ENCODE results near the gene OR1J4.

DNA sequence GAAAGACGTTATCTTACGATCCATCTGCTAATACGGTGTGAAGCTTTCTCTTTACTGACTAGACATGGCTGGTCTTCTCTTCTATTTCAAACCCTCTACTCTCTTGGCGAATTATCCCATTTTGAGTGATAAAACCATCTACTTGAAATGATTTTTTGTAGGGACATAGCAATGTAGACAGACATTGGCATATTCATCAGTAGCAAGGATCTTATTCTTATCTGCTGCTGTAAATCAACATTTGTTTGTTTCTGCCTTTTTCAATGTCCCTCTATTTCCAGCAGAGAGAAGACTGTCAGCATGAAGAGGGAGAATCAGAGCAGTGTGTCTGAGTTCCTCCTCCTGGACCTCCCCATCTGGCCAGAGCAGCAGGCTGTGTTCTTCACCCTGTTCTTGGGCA is at the start of gene OR1J4:
- no peak for TF ChIP-seq POLR2A (IDR thresholded peaks at IDR 0.05; ENCODE audit: low read depth, low read length)
- TF ChIP-seq TAF1 (IDR thresholded peaks at IDR 0.05; ENCODE audit: low read depth, low read length) = no peak
- TF ChIP-seq POLR2AphosphoS5 (IDR thresholded peaks at IDR 0.05; ENCODE audit: low read depth, low read length) = no peak
- TF ChIP-seq SPI1 (IDR thresholded peaks at IDR 0.05; ENCODE audit: low read depth, low read length) = no peak
- no peak for TF ChIP-seq PAX5 (IDR thresholded peaks at IDR 0.05; ENCODE audit: insufficient read depth, low read length, severe bottlenecking)
- no peak for TF ChIP-seq POU2F2 (IDR thresholded peaks at IDR 0.05; ENCODE audit: low read depth, low read length)

Data from GM12891 (cell line).